Peyer's patch (tissue), 4 donors: ENCODE measurements around the gene C1QL1. TPM values are rescaled to one million over a fixed set of nuclear protein-coding genes. Genes with fewer than 3 reads are reported as not detected.
A peak's percentile ranks its signal among the peaks of the same experiment; 100 is the strongest.

Experiments
- DNase-seq, 3 donors: peaks; one replicate each; pipeline ENCODE4 v3.0.0-alpha.2; 2017 to 2019
- H3K27ac ChIP-seq, 4 donors: fragments of 200-600 bp; sonication (generic); one replicate each; pipeline ENCODE4 v1.5.1; 2016 to 2019
- H3K27me3 ChIP-seq, 2 donors: fragments of 200-600 bp; sonication (generic); one replicate each; pipeline ENCODE4 v1.5.1; 2019
- H3K36me3 ChIP-seq, 3 donors: fragments of 200-600 bp; sonication (generic); one replicate each; pipeline ENCODE4 v1.5.1; 2016 to 2019
- H3K4me1 ChIP-seq, 4 donors: fragments of 200-600 bp; sonication (generic); one replicate each; pipeline ENCODE4 v1.5.1; 2016 to 2019
- H3K4me3 ChIP-seq, 4 donors: fragments of 200-600 bp; sonication (generic); 1 replicate in 3 of 4; 2 replicates in 1 of 4; pipeline ENCODE4 v1.5.1; 2016 to 2019; ENCODE audit warnings: mild to moderate bottlenecking in 1 of 4
- H3K9me3 ChIP-seq, 4 donors: fragments of 200-600 bp; sonication (generic); one replicate each; pipeline ENCODE4 v1.5.1; 2016 to 2019; ENCODE audit warnings: mild to moderate bottlenecking in 1 of 4
- CTCF ChIP-seq, 6 experiments: fragments of 450-650 bp in 4 of 6; fragments of 200-600 bp in 2 of 6; sonication (generic) in 1 of 6; IDR thresholded peaks; one replicate each; pipeline ENCODE4 v1.5.1; 2017 to 2019; ENCODE audit warnings: antibody characterized with exemption in 6 of 6, mild to moderate bottlenecking in 3 of 6, moderate library complexity in 1 of 6
- POLR2A ChIP-seq, 2 donors: fragments of 450-650 bp; IDR thresholded peaks; one replicate each; pipeline ENCODE4 v1.5.1; 2017; ENCODE audit warnings: antibody characterized with exemption in 2 of 2, mild to moderate bottlenecking in 2 of 2, moderate library complexity in 2 of 2
- total RNA-seq, 4 donors: library from RNA; depleted of rRNA; stranded (reverse); fragments of >200 nt; gene quantifications; one replicate each; pipeline ENCODE4 v1.1.0, GENCODE V29; 2016

C1QL1 gene
- 1 to 10 TPM in 1 of 4 donors, under 1 TPM in 1, not detected in 2; 0.67 to 3.3 TPM for total RNA-seq

GRCh38 chr17:44968225-44969143 is at the start of gene C1QL1:
TSS of gene C1QL1 (minus strand) at chr17:44968303. CDS start at chr17:44968048, 255 bp downstream.
- Histone ChIP-seq H3K4me1 (peaks cover 0 to 36% (median 13%) of the 10 kb centered on the region in 4 donors), H3K27me3 (peaks cover 0 to 32% of the 10 kb centered on the region in 2 donors), H3K4me3 (peak within 1 kb of the TSS; percentile 29 to 53 (median 46)), H3K9me3 (no peaks in the 10 kb centered on the region), H3K36me3 (no peaks in the 10 kb centered on the region), H3K27ac (peak within 1 kb of the TSS in 3 of 4 donors; percentile 6 to 36 (median 31))
- TF ChIP-seq POLR2A (IDR thresholded peaks at IDR 0.05) (no peak), CTCF (IDR thresholded peaks at IDR 0.05) (no peak)
- peak; percentile 80 to 94 (median 92) for DNase-seq

GRCh38 chr17:45016823-45017222 is 48.7 kb upstream of the C1QL1 start:
- H3K9me3 ChIP-seq = no peaks in the 10 kb centered on the region
- H3K27me3 ChIP-seq = no peaks in the 10 kb centered on the region
- H3K4me3 ChIP-seq = no peak overlapping the region
- no peak overlapping the region for H3K27ac ChIP-seq
- TF ChIP-seq CTCF (IDR thresholded peaks at IDR 0.05) = no peak
- no peak for TF ChIP-seq POLR2A (IDR thresholded peaks at IDR 0.05)
- no peak for DNase-seq
- peaks cover 0 to 31% (median 11%) of the 10 kb centered on the region in 4 donors for H3K4me1 ChIP-seq
- H3K36me3 ChIP-seq = no peaks in the 10 kb centered on the region

GRCh38 chr17:45016237-45016636 is 48.1 kb upstream of the C1QL1 start:
- TF ChIP-seq CTCF (IDR thresholded peaks at IDR 0.05) = no peak
- TF ChIP-seq POLR2A (IDR thresholded peaks at IDR 0.05) = no peak
- no peak overlapping the region for H3K27ac ChIP-seq
- H3K9me3 ChIP-seq = no peaks in the 10 kb centered on the region
- no peak for DNase-seq
- H3K27me3 ChIP-seq = no peaks in the 10 kb centered on the region
- H3K4me3 ChIP-seq = no peak overlapping the region
- no peaks in the 10 kb centered on the region for H3K36me3 ChIP-seq
- H3K4me1 ChIP-seq = peaks cover 0 to 25% (median 7%) of the 10 kb centered on the region in 4 donors

- no peaks in the 10 kb centered on the region for H3K36me3 ChIP-seq
- DNase-seq = no peak
- no peak for TF ChIP-seq CTCF (IDR thresholded peaks at IDR 0.05)
- no peak for TF ChIP-seq POLR2A (IDR thresholded peaks at IDR 0.05)
- peaks cover 0 to 5% (median 0%) of the 10 kb centered on the region in 4 donors for H3K4me1 ChIP-seq
- peak overlapping the region in 1 of 4 donors; percentile 6 for H3K27ac ChIP-seq
- no peaks in the 10 kb centered on the region for H3K9me3 ChIP-seq
- H3K4me3 ChIP-seq = no peak overlapping the region
- no peaks in the 10 kb centered on the region for H3K27me3 ChIP-seq
Measured at GRCh38 chr17:45013021-45013997, 45.2 kb upstream of the C1QL1 start.

GRCh38 chr17:45011767-45012166 is 43.7 kb upstream of the C1QL1 start:
- H3K9me3 ChIP-seq = no peaks in the 10 kb centered on the region
- TF ChIP-seq CTCF (IDR thresholded peaks at IDR 0.05) (no peak), POLR2A (IDR thresholded peaks at IDR 0.05) (no peak)
- H3K4me1 ChIP-seq = peaks cover 0 to 5% (median 0%) of the 10 kb centered on the region in 4 donors
- no peak for DNase-seq
- H3K27me3 ChIP-seq = no peaks in the 10 kb centered on the region
- no peak overlapping the region for H3K4me3 ChIP-seq
- no peak overlapping the region for H3K27ac ChIP-seq
- no peaks in the 10 kb centered on the region for H3K36me3 ChIP-seq
